Suprapubic skin (tissue), 4 donors: ENCODE measurements around the gene CASKIN2. TPM values are rescaled to one million over a fixed set of nuclear protein-coding genes. Genes with fewer than 3 reads are reported as not detected.
"Not testable (repeated sequence)": the region's sequence is repeated elsewhere in the genome, so short reads cannot be mapped to it uniquely, and the experiment has no call there.

Source experiments
- DNase-seq, 2 donors: peaks; one replicate each; pipeline ENCODE4 v3.0.0-alpha.2; 2019; ENCODE audit warnings: low spot score in 2 of 2
- H3K27ac ChIP-seq: fragments of 200-600 bp; sonication (generic); one replicate; pipeline ENCODE4 v1.5.1; 2019
- H3K27me3 ChIP-seq: fragments of 200-600 bp; sonication (generic); one replicate; pipeline ENCODE4 v1.5.1; 2019
- H3K36me3 ChIP-seq: fragments of 200-600 bp; sonication (generic); one replicate; pipeline ENCODE4 v1.5.1; 2019
- H3K4me1 ChIP-seq: fragments of 200-600 bp; sonication (generic); one replicate; pipeline ENCODE4 v1.5.1; 2019
- H3K4me3 ChIP-seq: fragments of 200-600 bp; sonication (generic); one replicate; pipeline ENCODE4 v1.5.1; 2019; ENCODE audit warnings: mild to moderate bottlenecking
- H3K9me3 ChIP-seq: fragments of 200-600 bp; sonication (generic); one replicate; pipeline ENCODE4 v1.5.1; 2019
- CTCF ChIP-seq, 2 donors: fragments of 200-600 bp in 1 of 2; fragments of 450-650 bp in 1 of 2; sonication (generic) in 1 of 2; IDR thresholded peaks; one replicate each; pipeline ENCODE4 v1.5.1; 2016 to 2019; ENCODE audit warnings: antibody characterized with exemption in 2 of 2, mild to moderate bottlenecking in 1 of 2, moderate library complexity in 1 of 2
- EP300 ChIP-seq: sonication (generic); formaldehyde crosslinking; IDR thresholded peaks from one replicate; pipeline ENCODE4 v1.6.1; 2017; ENCODE audit warnings: antibody characterized with exemption
- POLR2A ChIP-seq, 2 donors: fragments of 450-650 bp; IDR thresholded peaks; one replicate each; pipeline ENCODE4 v1.6.1; 2017; ENCODE audit warnings: antibody characterized with exemption in 2 of 2, mild to moderate bottlenecking in 2 of 2, moderate library complexity in 2 of 2
- POLR2AphosphoS5 ChIP-seq, 3 donors: sonication (generic); formaldehyde crosslinking; IDR thresholded peaks; one replicate each; pipeline ENCODE4 v1.6.1; 2017; ENCODE audit warnings: antibody characterized with exemption in 3 of 3
- WGBS: methylation state at CpG from one replicate; pipeline ENCODE4 v1.1.5; 2018; 5-methylcytosine and 5-hydroxymethylcytosine counted together
- total RNA-seq, 4 donors: library from RNA; depleted of rRNA; stranded (reverse); fragments of >200 nt; gene quantifications; one replicate each; pipeline ENCODE4 v1.1.0, GENCODE V29; 2016

Gene CASKIN2
- total RNA-seq, 4 donors from 2014 or later, result 18.7 to 25.1 (median 22.1) TPM

- Histone ChIP-seq H3K4me1 (peaks cover 24% of the 10 kb centered on the region), H3K27me3 (no peaks in the 10 kb centered on the region), H3K36me3 (peaks cover 16% of the 10 kb centered on the region), H3K4me3 (peak overlapping the region; percentile 63), H3K27ac (peak overlapping the region; percentile 84), H3K9me3 (no peaks in the 10 kb centered on the region)
- TF ChIP-seq CTCF (IDR thresholded peaks at IDR 0.05) (no peak), EP300 (no peak), POLR2A (IDR thresholded peaks at IDR 0.05) (no peak), POLR2AphosphoS5 (IDR thresholded peaks at IDR 0.05) (no peak)
- no peak for DNase-seq
- 15% methylated on average over 21 of the region's 24 CpGs for WGBS
Measured at GRCh38 chr17:75524269-75524969, 9.1 kb upstream of the CASKIN2 start.

GRCh38 chr17:75523647-75524046, 8.3 kb upstream of the CASKIN2 start:
- WGBS, result 91% methylated on average over 7 of the region's 7 CpGs
- Histone ChIP-seq H3K9me3 (no peaks in the 10 kb centered on the region), H3K27ac (no peak overlapping the region), H3K36me3 (peaks cover 20% of the 10 kb centered on the region), H3K4me3 (no peak overlapping the region), H3K4me1 (peaks cover 24% of the 10 kb centered on the region), H3K27me3 (no peaks in the 10 kb centered on the region)
- TF ChIP-seq EP300, result no peak
- TF ChIP-seq CTCF (IDR thresholded peaks at IDR 0.05), result no peak
- TF ChIP-seq POLR2A (IDR thresholded peaks at IDR 0.05), result no peak
- TF ChIP-seq POLR2AphosphoS5 (IDR thresholded peaks at IDR 0.05), result no peak
- DNase-seq, result no peak

GRCh38 chr17:75521951-75522727, 6.8 kb upstream of the CASKIN2 start:
- TF ChIP-seq CTCF (IDR thresholded peaks at IDR 0.05), result no peak
- no peak for TF ChIP-seq POLR2AphosphoS5 (IDR thresholded peaks at IDR 0.05)
- TF ChIP-seq POLR2A (IDR thresholded peaks at IDR 0.05), result no peak
- no peak for TF ChIP-seq EP300
- H3K4me3 ChIP-seq, result no peak overlapping the region
- H3K36me3 ChIP-seq, result peaks cover 20% of the 10 kb centered on the region
- DNase-seq, result no peak
- H3K27me3 ChIP-seq, result no peaks in the 10 kb centered on the region
- no peaks in the 10 kb centered on the region for H3K9me3 ChIP-seq
- no peak overlapping the region for H3K27ac ChIP-seq
- 90% methylated on average over 31 of the region's 33 CpGs for WGBS
- peaks cover 34% of the 10 kb centered on the region for H3K4me1 ChIP-seq

GRCh38 chr17:75521290-75521689, 6.0 kb upstream of the CASKIN2 start:
- no peak for TF ChIP-seq CTCF (IDR thresholded peaks at IDR 0.05)
- no peak for TF ChIP-seq EP300
- TF ChIP-seq POLR2AphosphoS5 (IDR thresholded peaks at IDR 0.05), result no peak
- no peak for TF ChIP-seq POLR2A (IDR thresholded peaks at IDR 0.05)
- Histone ChIP-seq H3K4me3 (no peak overlapping the region), H3K27me3 (no peaks in the 10 kb centered on the region), H3K4me1 (peaks cover 34% of the 10 kb centered on the region), H3K27ac (no peak overlapping the region), H3K9me3 (no peaks in the 10 kb centered on the region), H3K36me3 (peaks cover 20% of the 10 kb centered on the region)
- DNase-seq, result peak in 1 of 2 donors; percentile 55
- WGBS, result 88% methylated on average over 6 of the region's 8 CpGs

GRCh38 chr17:75520413-75520812, 5.1 kb upstream of the CASKIN2 start:
- DNase-seq, H3K9me3 ChIP-seq, H3K27me3 ChIP-seq, H3K27ac ChIP-seq, H3K4me3 ChIP-seq: not testable (repeated sequence)
- H3K4me1 ChIP-seq, result peaks cover 27% of the 10 kb centered on the region
- WGBS, result 94% methylated on average over 8 of the region's 8 CpGs
- H3K36me3 ChIP-seq, result peaks cover 20% of the 10 kb centered on the region
